Spinal cord (tissue), 10 donors: ENCODE results near the gene RNF182. TPM values are rescaled to one million over a fixed set of nuclear protein-coding genes. Genes with fewer than 3 reads are reported as not detected.

ENCODE experiments used
- DNase-seq, 6 donors: peaks; one replicate each; pipeline versions ENCODE4 v3.0.0 to v3.0.0-alpha.2; 2013 to 2015; ENCODE audit warnings: low spot score in 6 of 6, low read depth in 4 of 6
- H3K27ac ChIP-seq: one replicate; pipeline ENCODE4 v1.5.1; 2013; ENCODE audit warnings: low read depth, low read length, control low read depth
- H3K27me3 ChIP-seq: one replicate; pipeline ENCODE4 v1.6.1; 2013; ENCODE audit warnings: low read length; ENCODE audit not compliant: control insufficient read depth, insufficient read depth
- H3K36me3 ChIP-seq: one replicate; pipeline ENCODE4 v1.6.1; 2013; ENCODE audit warnings: low read length; ENCODE audit not compliant: control insufficient read depth, insufficient read depth
- H3K4me1 ChIP-seq: one replicate; pipeline ENCODE4 v1.6.1; 2013; ENCODE audit warnings: low read length; ENCODE audit not compliant: control insufficient read depth, insufficient read depth
- H3K4me3 ChIP-seq: one replicate; pipeline ENCODE4 v1.5.1; 2013; ENCODE audit warnings: low read depth, low read length, control low read depth
- H3K9me3 ChIP-seq: one replicate; pipeline ENCODE4 v1.6.1; 2013; ENCODE audit warnings: low read length; ENCODE audit not compliant: control insufficient read depth, insufficient read depth
- WGBS: methylation state at CpG from one replicate; pipeline ENCODE4 v1.1.5; 2013; ENCODE audit warnings: missing lambda C conversion rate; ENCODE audit not compliant: insufficient coverage; 5-methylcytosine and 5-hydroxymethylcytosine counted together
- polyA plus RNA-seq, 2 donors: library from polyadenylated mRNA; unstranded; fragments of 120-200 nt; gene quantifications; one replicate each; pipeline ENCODE4 v1.2.1, GENCODE V29; 2013; ENCODE audit not compliant: insufficient read length in 2 of 2
- total RNA-seq, 2 donors: library from RNA; depleted of rRNA in 1 of 2; stranded (reverse); fragments of 120-200 nt in 1 of 2; fragments of >200 nt in 1 of 2; gene quantifications; one replicate each; pipeline versions ENCODE4 v1.2.3 to v1.2.4, GENCODE V29; 2013 to 2014
- donor health status: healthy.

The RNF182 gene
- total and polyA plus RNA-seq, 4 donors = 11.6 to 37.2 (median 27.4) TPM

- Histone ChIP-seq H3K9me3 (no peaks in the 10 kb centered on the region), H3K27me3 (no peaks in the 10 kb centered on the region), H3K36me3 (no peaks in the 10 kb centered on the region), H3K27ac (peak overlapping the region; percentile 57), H3K4me1 (peaks cover 15% of the 10 kb centered on the region), H3K4me3 (no peak overlapping the region)
- peak in 2 of 6 donors; percentile 76 to 84 for DNase-seq
- WGBS = 40% methylated on average over 1 of the region's 2 CpGs
Measured at GRCh38 chr6:13914351-13914750, 10.4 kb upstream of the RNF182 start.

- peaks cover 15% of the 10 kb centered on the region for H3K4me1 ChIP-seq
- no peaks in the 10 kb centered on the region for H3K36me3 ChIP-seq
- H3K27ac ChIP-seq = peak overlapping the region; percentile 57
- WGBS = 44% methylated on average over 1 of the region's 3 CpGs
- no peak overlapping the region for H3K4me3 ChIP-seq
- no peaks in the 10 kb centered on the region for H3K27me3 ChIP-seq
- H3K9me3 ChIP-seq = no peaks in the 10 kb centered on the region
- DNase-seq = peak in 3 of 6 donors; percentile 65 to 91 (median 83)
Measured at GRCh38 chr6:13915561-13916229, 9.1 kb upstream of the RNF182 start.

GRCh38 chr6:13916230-13916944 lies 8.4 kb upstream of the RNF182 start:
- H3K4me1 ChIP-seq = peaks cover 15% of the 10 kb centered on the region
- DNase-seq = no peak
- no peaks in the 10 kb centered on the region for H3K36me3 ChIP-seq
- peak overlapping the region; percentile 50 for H3K27ac ChIP-seq
- H3K27me3 ChIP-seq = no peaks in the 10 kb centered on the region
- no peaks in the 10 kb centered on the region for H3K9me3 ChIP-seq
- WGBS = 72% methylated on average over 2 of the region's 5 CpGs
- no peak overlapping the region for H3K4me3 ChIP-seq

- 95% methylated on average over 1 of the region's 1 CpG for WGBS
- H3K4me1 ChIP-seq = peaks cover 15% of the 10 kb centered on the region
- H3K9me3 ChIP-seq = no peaks in the 10 kb centered on the region
- H3K27ac ChIP-seq = no peak overlapping the region
- no peaks in the 10 kb centered on the region for H3K27me3 ChIP-seq
- no peaks in the 10 kb centered on the region for H3K36me3 ChIP-seq
- no peak for DNase-seq
- no peak overlapping the region for H3K4me3 ChIP-seq
Measured at GRCh38 chr6:13917141-13917540, 7.6 kb upstream of the RNF182 start.

- no peaks in the 10 kb centered on the region for H3K9me3 ChIP-seq
- peaks cover 10% of the 10 kb centered on the region for H3K4me1 ChIP-seq
- no CpG with 5 or more reads among the region's 4 CpGs for WGBS
- no peaks in the 10 kb centered on the region for H3K36me3 ChIP-seq
- no peak for DNase-seq
- H3K27me3 ChIP-seq = no peaks in the 10 kb centered on the region
- H3K4me3 ChIP-seq = no peak overlapping the region
- H3K27ac ChIP-seq = no peak overlapping the region
Measured at GRCh38 chr6:13918686-13919250, 6.0 kb upstream of the RNF182 start.

GRCh38 chr6:13919861-13920260 lies 4.9 kb upstream of the RNF182 start:
- Histone ChIP-seq H3K4me1 (peaks cover 15% of the 10 kb centered on the region), H3K4me3 (no peak overlapping the region), H3K27me3 (no peaks in the 10 kb centered on the region), H3K9me3 (no peaks in the 10 kb centered on the region), H3K36me3 (no peaks in the 10 kb centered on the region), H3K27ac (no peak overlapping the region)
- no peak for DNase-seq
- no CpG with 5 or more reads among the region's 1 CpG for WGBS

GRCh38 chr6:13920552-13920951 lies 4.2 kb upstream of the RNF182 start:
- Histone ChIP-seq H3K27me3 (peaks cover 2% of the 10 kb centered on the region), H3K27ac (no peak overlapping the region), H3K4me3 (no peak overlapping the region), H3K36me3 (no peaks in the 10 kb centered on the region), H3K4me1 (peaks cover 15% of the 10 kb centered on the region), H3K9me3 (no peaks in the 10 kb centered on the region)
- DNase-seq = peak in 2 of 6 donors; percentile 50 to 69
- WGBS = 63% methylated on average over 2 of the region's 4 CpGs

- Histone ChIP-seq H3K27ac (no peak overlapping the region), H3K4me1 (peaks cover 8% of the 10 kb centered on the region), H3K27me3 (peaks cover 11% of the 10 kb centered on the region), H3K4me3 (no peak overlapping the region), H3K36me3 (no peaks in the 10 kb centered on the region), H3K9me3 (no peaks in the 10 kb centered on the region)
- DNase-seq = no peak
- WGBS = 71% methylated on average over 1 of the region's 3 CpGs
Measured at GRCh38 chr6:13922750-13923149, 2.0 kb upstream of the RNF182 start.

- DNase-seq = no peak
- peaks cover 11% of the 10 kb centered on the region for H3K27me3 ChIP-seq
- H3K27ac ChIP-seq = peak overlapping the region; percentile 75
- H3K9me3 ChIP-seq = no peaks in the 10 kb centered on the region
- 0% methylated on average over 2 of the region's 5 CpGs for WGBS
- H3K36me3 ChIP-seq = no peaks in the 10 kb centered on the region
- peaks cover 8% of the 10 kb centered on the region for H3K4me1 ChIP-seq
- H3K4me3 ChIP-seq = peak overlapping the region; percentile 48
Measured at GRCh38 chr6:13923527-13924145, 1.1 kb upstream of the RNF182 start.
